ENCODE measurements around the gene CFAP52. TPM values are rescaled to one million over a fixed set of nuclear protein-coding genes. Genes with fewer than 3 reads are reported as not detected.
A peak's percentile ranks its signal among the peaks of the same experiment; 100 is the strongest.

The CFAP52 gene
- total RNA-seq, 1 experiment from 2014 or later = not detected

GRCh38 chr17:9529033-9529700 is 47.3 kb upstream of the CFAP52 start:
- TF ChIP-seq ZFX (IDR thresholded peaks at IDR 0.05) (no peak), SP1 (IDR thresholded peaks at IDR 0.05; ENCODE audit: low read depth) (no peak), SRF (IDR thresholded peaks at IDR 0.05; ENCODE audit: low read depth) (no peak), ZBTB33 (IDR thresholded peaks at IDR 0.05; ENCODE audit: extremely low read depth, insufficient replicate concordance, low read length) (no peak), CBX3 (IDR thresholded peaks at IDR 0.05; ENCODE audit: low read depth) (no peak), EGR1 (IDR thresholded peaks at IDR 0.05; ENCODE audit: low read depth) (no peak), RAD21 (IDR thresholded peaks at IDR 0.05; ENCODE audit: low read depth) (peak; percentile 63), ZNF274 (IDR thresholded peaks at IDR 0.05; ENCODE audit: low read depth, low read length) (no peak)
- TF ChIP-seq, protein P1, sequence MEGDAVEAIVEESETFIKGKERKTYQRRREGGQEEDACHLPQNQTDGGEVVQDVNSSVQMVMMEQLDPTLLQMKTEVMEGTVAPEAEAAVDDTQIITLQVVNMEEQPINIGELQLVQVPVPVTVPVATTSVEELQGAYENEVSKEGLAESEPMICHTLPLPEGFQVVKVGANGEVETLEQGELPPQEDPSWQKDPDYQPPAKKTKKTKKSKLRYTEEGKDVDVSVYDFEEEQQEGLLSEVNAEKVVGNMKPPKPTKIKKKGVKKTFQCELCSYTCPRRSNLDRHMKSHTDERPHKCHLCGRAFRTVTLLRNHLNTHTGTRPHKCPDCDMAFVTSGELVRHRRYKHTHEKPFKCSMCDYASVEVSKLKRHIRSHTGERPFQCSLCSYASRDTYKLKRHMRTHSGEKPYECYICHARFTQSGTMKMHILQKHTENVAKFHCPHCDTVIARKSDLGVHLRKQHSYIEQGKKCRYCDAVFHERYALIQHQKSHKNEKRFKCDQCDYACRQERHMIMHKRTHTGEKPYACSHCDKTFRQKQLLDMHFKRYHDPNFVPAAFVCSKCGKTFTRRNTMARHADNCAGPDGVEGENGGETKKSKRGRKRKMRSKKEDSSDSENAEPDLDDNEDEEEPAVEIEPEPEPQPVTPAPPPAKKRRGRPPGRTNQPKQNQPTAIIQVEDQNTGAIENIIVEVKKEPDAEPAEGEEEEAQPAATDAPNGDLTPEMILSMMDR (IDR thresholded peaks at IDR 0.05 in 2 of 3, conservative IDR thresholded peaks at IDR 0.05 in 1 of 3; ENCODE audit: borderline replicate concordance in 1 of 3, insufficient read depth in 1 of 3, low read depth in 2 of 3, low read length in 2 of 3) = peak; percentile 34 to 58 (median 54); a peak in 5 of 6 replicates
- TF ChIP-seq, protein P2, sequence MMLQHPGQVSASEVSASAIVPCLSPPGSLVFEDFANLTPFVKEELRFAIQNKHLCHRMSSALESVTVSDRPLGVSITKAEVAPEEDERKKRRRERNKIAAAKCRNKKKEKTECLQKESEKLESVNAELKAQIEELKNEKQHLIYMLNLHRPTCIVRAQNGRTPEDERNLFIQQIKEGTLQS (IDR thresholded peaks at IDR 0.05) = no peak
- no peaks in the 10 kb centered on the region for H3K27me3 ChIP-seq (ENCODE audit: insufficient read depth, low read length)
- H3K79me2 ChIP-seq (ENCODE audit: insufficient read depth, low read length) = no peaks in the 10 kb centered on the region
- CTCF ChIA-PET = interaction anchor here (0.7 to 1.0 kb wide), 5 partner anchors 13 to 783 kb away, joined by 3 read pairs; no protein-coding TSS in a partner anchor
- no peak overlapping the region for H3K4me2 ChIP-seq (ENCODE audit: low read length)
- no peak overlapping the region for H3K27ac ChIP-seq (ENCODE audit: low read depth, low read length)
- H3K4me1 ChIP-seq (ENCODE audit: control insufficient read depth in 1 of 2, insufficient read depth in 2 of 2, low read length in 2 of 2) = no peaks in the 10 kb centered on the region
- BruUV-seq (replicated peaks) = no TSS peak
- H3K9ac ChIP-seq (ENCODE audit: low read length) = no peak overlapping the region
- H3K36me3 ChIP-seq (ENCODE audit: control insufficient read depth in 1 of 2, insufficient read depth in 2 of 2, low read length in 2 of 2) = no peaks in the 10 kb centered on the region
- no peak overlapping the region for H3K4me3 ChIP-seq (replicated peaks in 1 of 2; ENCODE audit: low read depth in 1 of 2, low read length in 2 of 2)
- RAD21 ChIA-PET (ENCODE audit: low non-redundant PET in 1 of 2, low total read pairs in 2 of 2, uncharacterized antibody in 2 of 2, unreplicated experiment in 2 of 2) = interaction anchor here in 1 of 2 experiments (0.7 kb wide), 1 partner anchor 1146 kb away, joined by 4 read pairs; no protein-coding TSS in a partner anchor
- no peak overlapping the region for H2AFZ ChIP-seq (ENCODE audit: low read depth, low read length, poor library complexity, severe bottlenecking)
- H3K9me3 ChIP-seq (ENCODE audit: control insufficient read depth in 1 of 2, insufficient read depth in 1 of 2, low read depth in 1 of 2, low read length in 2 of 2) = no peaks in the 10 kb centered on the region
- H4K20me1 ChIP-seq (ENCODE audit: insufficient read depth) = no peaks in the 10 kb centered on the region
- ATAC-seq (peak; percentile 70), DNase-seq (ENCODE audit: low read depth, low spot score) (no peak)
- intact Hi-C loops (cut with micrococcal nuclease) = loop anchor here (10.0 kb wide), 1 partner anchor 634 kb away; no protein-coding TSS in a partner anchor
- no peaks in the 10 kb centered on the region for H3K9me2 ChIP-seq (ENCODE audit: insufficient read depth)
- POLR2A ChIA-PET = no interaction called here
